Liver (tissue), 9 donors: Measurements from ENCODE around the gene TMEM51. TPM values are rescaled to one million over a fixed set of nuclear protein-coding genes. Genes with fewer than 3 reads are reported as not detected.

ENCODE experiments used
- DNase-seq: peaks from one replicate; pipeline ENCODE4 v3.0.0-alpha.2; 2017; ENCODE audit warnings: low spot score
- H3K27ac ChIP-seq, 2 donors: one replicate each; pipeline ENCODE4 v1.7.0; 2013; ENCODE audit warnings: inconsistent platforms in 2 of 2, low read length in 2 of 2, control low read depth in 1 of 2, low read depth in 1 of 2, mild to moderate bottlenecking in 1 of 2
- H3K27me3 ChIP-seq, 4 donors: one replicate each; pipeline versions ENCODE4 v1.6.1 to v1.7.0; 2013; ENCODE audit warnings: low read length in 3 of 4, inconsistent platforms in 1 of 4, mild to moderate bottlenecking in 1 of 4, moderate library complexity in 1 of 4; ENCODE audit not compliant: control insufficient read depth in 4 of 4, insufficient read depth in 4 of 4
- H3K36me3 ChIP-seq, 4 donors: one replicate each; pipeline versions ENCODE4 v1.6.1 to v1.7.0; 2013; ENCODE audit warnings: low read length in 3 of 4, mild to moderate bottlenecking in 3 of 4, low read depth in 1 of 4, moderate library complexity in 1 of 4; ENCODE audit not compliant: control insufficient read depth in 4 of 4, insufficient read depth in 3 of 4
- H3K4me1 ChIP-seq, 4 donors: one replicate each; pipeline versions ENCODE4 v1.6.1 to v1.7.0; 2013; ENCODE audit warnings: low read length in 3 of 4, mild to moderate bottlenecking in 3 of 4, moderate library complexity in 1 of 4; ENCODE audit not compliant: control insufficient read depth in 4 of 4, insufficient read depth in 4 of 4
- H3K4me3 ChIP-seq, 3 donors: one replicate each; pipeline versions ENCODE4 v1.6.1 to v1.7.0; 2013; ENCODE audit warnings: low read length in 3 of 3, control low read depth in 1 of 3, low read depth in 1 of 3, mild to moderate bottlenecking in 1 of 3
- H3K9ac ChIP-seq, 2 donors: one replicate each; pipeline ENCODE4 v1.7.0; 2013; ENCODE audit warnings: low read length in 2 of 2, mild to moderate bottlenecking in 2 of 2, moderate library complexity in 2 of 2, control low read depth in 1 of 2, low read depth in 1 of 2
- H3K9me3 ChIP-seq, 4 donors: one replicate each; pipeline versions ENCODE4 v1.6.1 to v1.7.0; 2013; ENCODE audit warnings: low read length in 3 of 4; ENCODE audit not compliant: control insufficient read depth in 4 of 4
- EGR1 ChIP-seq, 2 donors: IDR thresholded peaks; 2 replicates each; pipeline ENCODE4 v1.6.1; 2016 to 2018; ENCODE audit warnings: antibody characterized with exemption in 2 of 2, low read depth in 2 of 2
- FOXA1 ChIP-seq: IDR thresholded peaks from 2 replicates; pipeline ENCODE4 v1.6.1; 2016; ENCODE audit warnings: antibody characterized with exemption
- FOXA2 ChIP-seq: IDR thresholded peaks from 2 replicates; pipeline ENCODE4 v1.6.1; 2016; ENCODE audit warnings: antibody characterized with exemption
- GABPA ChIP-seq, 2 donors: IDR thresholded peaks in 1 of 2; conservative IDR thresholded peaks in 1 of 2; 2 replicates each; pipeline ENCODE4 v1.6.1; 2016; ENCODE audit warnings: antibody characterized with exemption in 2 of 2, mild to moderate bottlenecking in 1 of 2, moderate library complexity in 1 of 2
- HNF4A ChIP-seq, 2 donors: conservative IDR thresholded peaks; 2 replicates each; pipeline ENCODE4 v1.6.1; 2016; ENCODE audit warnings: antibody characterized with exemption in 2 of 2, mild to moderate bottlenecking in 2 of 2
- HNF4G ChIP-seq: IDR thresholded peaks from 2 replicates; pipeline ENCODE4 v1.6.1; 2016; ENCODE audit warnings: antibody characterized with exemption
- JUND ChIP-seq, 2 donors: IDR thresholded peaks; 2 replicates each; pipeline ENCODE4 v1.6.1; 2016; ENCODE audit warnings: antibody characterized with exemption in 2 of 2
- MAX ChIP-seq: IDR thresholded peaks from 2 replicates; pipeline ENCODE4 v1.6.1; 2016; ENCODE audit warnings: antibody characterized with exemption
- NR2F2 ChIP-seq: IDR thresholded peaks from 2 replicates; pipeline ENCODE4 v1.6.1; 2016; ENCODE audit warnings: antibody characterized with exemption
- RAD21 ChIP-seq, 2 donors: IDR thresholded peaks; 2 replicates each; pipeline ENCODE4 v1.6.1; 2016; ENCODE audit warnings: antibody characterized with exemption in 2 of 2, mild to moderate bottlenecking in 2 of 2
- RXRA ChIP-seq, 2 donors: IDR thresholded peaks; 2 replicates each; pipeline ENCODE4 v1.6.1; 2017 to 2018; ENCODE audit warnings: antibody characterized with exemption in 2 of 2, mild to moderate bottlenecking in 1 of 2
- SP1 ChIP-seq: IDR thresholded peaks from 2 replicates; pipeline ENCODE4 v1.6.1; 2018; ENCODE audit warnings: antibody characterized with exemption, mild to moderate bottlenecking
- TAF1 ChIP-seq: conservative IDR thresholded peaks from 2 replicates; pipeline ENCODE4 v1.6.1; 2016; ENCODE audit warnings: antibody characterized with exemption, mild to moderate bottlenecking
- YY1 ChIP-seq: IDR thresholded peaks from 2 replicates; pipeline ENCODE4 v1.6.1; 2016; ENCODE audit warnings: antibody characterized with exemption, mild to moderate bottlenecking
- ZBTB33 ChIP-seq: IDR thresholded peaks from 2 replicates; pipeline ENCODE4 v1.6.1; 2016; ENCODE audit warnings: antibody characterized with exemption
- WGBS: extraction: QIAGEN DNeasy Blood & Tissue Kit; methylation state at CpG from one replicate; pipeline ENCODE4 v1.1.7; 2013; 5-methylcytosine and 5-hydroxymethylcytosine counted together
- polyA plus RNA-seq, 2 donors: library from polyadenylated mRNA; stranded (reverse) in 1 of 2; unstranded in 1 of 2; fragments of 200-250 nt in 1 of 2; fragments of >200 nt in 1 of 2; fragmentation: Nextera tagmentation in 1 of 2; extraction: Ambion mirVana in 1 of 2; gene quantifications; one replicate each; pipeline versions ENCODE4 v1.2.1 to v1.2.3, GENCODE V29; 2013 to 2015
- total RNA-seq, 2 donors: library from RNA; depleted of rRNA; stranded (reverse); fragments of >200 nt; gene quantifications; one replicate each; pipeline ENCODE4 v1.2.3, GENCODE V29; 2014
- TF ChIP-seq, protein P1 (sequence below): fragments of 150-350 bp; IDR thresholded peaks from 2 replicates; pipeline ENCODE4 v1.5.1; 2017; ENCODE audit warnings: improper control_type of control experiment, low read depth, low read length; ENCODE audit not compliant: missing input control
- TF ChIP-seq, protein P2 (sequence below): IDR thresholded peaks from 2 replicates; pipeline ENCODE4 v1.6.1; 2016; ENCODE audit warnings: antibody characterized with exemption
- TF ChIP-seq, protein P3 (sequence below): IDR thresholded peaks from 2 replicates; pipeline ENCODE4 v1.6.1; 2016; ENCODE audit warnings: antibody characterized with exemption, mild to moderate bottlenecking
- donor health status: healthy.
- donor health status: healthy.
- donor health status: healthy.
- donor health status: healthy.
- donor health status: healthy.

TMEM51 gene
- total and polyA plus RNA-seq, 4 donors = 1.3 to 2.7 (median 1.9) TPM

DNA sequence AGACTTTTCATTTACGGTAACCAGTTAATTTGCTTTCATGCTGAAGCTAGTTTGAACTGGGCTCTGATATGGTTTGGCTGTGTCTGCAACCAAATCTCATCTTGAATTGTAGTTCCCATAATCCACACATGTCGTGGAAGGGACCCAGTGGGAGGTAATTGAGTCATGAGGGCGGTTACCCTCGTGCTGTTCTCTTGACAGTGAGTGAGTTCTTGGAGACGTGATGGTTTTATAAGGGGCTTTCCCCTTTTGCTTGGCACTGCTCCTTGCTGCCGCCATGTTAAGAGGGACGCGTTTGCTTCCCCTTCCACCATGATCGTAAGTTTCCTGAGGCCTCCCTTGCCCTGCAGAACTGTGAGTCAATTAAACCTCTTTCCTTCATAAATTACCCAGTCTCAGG, 83.2 kb downstream of the TMEM51 start:
- no peak overlapping the region for H3K4me3 ChIP-seq
- TF ChIP-seq HNF4G (no peak), EGR1 (IDR thresholded peaks at IDR 0.05; ENCODE audit: low read depth in 2 of 2) (no peak), TAF1 (no peak), SP1 (no peak), RXRA (IDR thresholded peaks at IDR 0.05) (no peak), RAD21 (IDR thresholded peaks at IDR 0.05) (no peak), NR2F2 (no peak), ZBTB33 (no peak), FOXA1 (no peak), YY1 (no peak), FOXA2 (no peak), MAX (no peak), GABPA (IDR thresholded peaks at IDR 0.05 in 1 of 2, conservative IDR thresholded peaks at IDR 0.05 in 1 of 2) (no peak), HNF4A (conservative IDR thresholded peaks at IDR 0.05) (no peak), JUND (IDR thresholded peaks at IDR 0.05) (no peak)
- TF ChIP-seq, protein P1, sequence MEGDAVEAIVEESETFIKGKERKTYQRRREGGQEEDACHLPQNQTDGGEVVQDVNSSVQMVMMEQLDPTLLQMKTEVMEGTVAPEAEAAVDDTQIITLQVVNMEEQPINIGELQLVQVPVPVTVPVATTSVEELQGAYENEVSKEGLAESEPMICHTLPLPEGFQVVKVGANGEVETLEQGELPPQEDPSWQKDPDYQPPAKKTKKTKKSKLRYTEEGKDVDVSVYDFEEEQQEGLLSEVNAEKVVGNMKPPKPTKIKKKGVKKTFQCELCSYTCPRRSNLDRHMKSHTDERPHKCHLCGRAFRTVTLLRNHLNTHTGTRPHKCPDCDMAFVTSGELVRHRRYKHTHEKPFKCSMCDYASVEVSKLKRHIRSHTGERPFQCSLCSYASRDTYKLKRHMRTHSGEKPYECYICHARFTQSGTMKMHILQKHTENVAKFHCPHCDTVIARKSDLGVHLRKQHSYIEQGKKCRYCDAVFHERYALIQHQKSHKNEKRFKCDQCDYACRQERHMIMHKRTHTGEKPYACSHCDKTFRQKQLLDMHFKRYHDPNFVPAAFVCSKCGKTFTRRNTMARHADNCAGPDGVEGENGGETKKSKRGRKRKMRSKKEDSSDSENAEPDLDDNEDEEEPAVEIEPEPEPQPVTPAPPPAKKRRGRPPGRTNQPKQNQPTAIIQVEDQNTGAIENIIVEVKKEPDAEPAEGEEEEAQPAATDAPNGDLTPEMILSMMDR = no peak
- TF ChIP-seq, protein P2, sequence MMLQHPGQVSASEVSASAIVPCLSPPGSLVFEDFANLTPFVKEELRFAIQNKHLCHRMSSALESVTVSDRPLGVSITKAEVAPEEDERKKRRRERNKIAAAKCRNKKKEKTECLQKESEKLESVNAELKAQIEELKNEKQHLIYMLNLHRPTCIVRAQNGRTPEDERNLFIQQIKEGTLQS = no peak
- TF ChIP-seq, protein P3, sequence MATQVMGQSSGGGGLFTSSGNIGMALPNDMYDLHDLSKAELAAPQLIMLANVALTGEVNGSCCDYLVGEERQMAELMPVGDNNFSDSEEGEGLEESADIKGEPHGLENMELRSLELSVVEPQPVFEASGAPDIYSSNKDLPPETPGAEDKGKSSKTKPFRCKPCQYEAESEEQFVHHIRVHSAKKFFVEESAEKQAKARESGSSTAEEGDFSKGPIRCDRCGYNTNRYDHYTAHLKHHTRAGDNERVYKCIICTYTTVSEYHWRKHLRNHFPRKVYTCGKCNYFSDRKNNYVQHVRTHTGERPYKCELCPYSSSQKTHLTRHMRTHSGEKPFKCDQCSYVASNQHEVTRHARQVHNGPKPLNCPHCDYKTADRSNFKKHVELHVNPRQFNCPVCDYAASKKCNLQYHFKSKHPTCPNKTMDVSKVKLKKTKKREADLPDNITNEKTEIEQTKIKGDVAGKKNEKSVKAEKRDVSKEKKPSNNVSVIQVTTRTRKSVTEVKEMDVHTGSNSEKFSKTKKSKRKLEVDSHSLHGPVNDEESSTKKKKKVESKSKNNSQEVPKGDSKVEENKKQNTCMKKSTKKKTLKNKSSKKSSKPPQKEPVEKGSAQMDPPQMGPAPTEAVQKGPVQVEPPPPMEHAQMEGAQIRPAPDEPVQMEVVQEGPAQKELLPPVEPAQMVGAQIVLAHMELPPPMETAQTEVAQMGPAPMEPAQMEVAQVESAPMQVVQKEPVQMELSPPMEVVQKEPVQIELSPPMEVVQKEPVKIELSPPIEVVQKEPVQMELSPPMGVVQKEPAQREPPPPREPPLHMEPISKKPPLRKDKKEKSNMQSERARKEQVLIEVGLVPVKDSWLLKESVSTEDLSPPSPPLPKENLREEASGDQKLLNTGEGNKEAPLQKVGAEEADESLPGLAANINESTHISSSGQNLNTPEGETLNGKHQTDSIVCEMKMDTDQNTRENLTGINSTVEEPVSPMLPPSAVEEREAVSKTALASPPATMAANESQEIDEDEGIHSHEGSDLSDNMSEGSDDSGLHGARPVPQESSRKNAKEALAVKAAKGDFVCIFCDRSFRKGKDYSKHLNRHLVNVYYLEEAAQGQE = no peak
- H3K9ac ChIP-seq = no peak overlapping the region
- no peak for DNase-seq
- no peaks in the 10 kb centered on the region for H3K36me3 ChIP-seq
- H3K9me3 ChIP-seq = no peaks in the 10 kb centered on the region
- H3K4me1 ChIP-seq = no peaks in the 10 kb centered on the region
- 90% methylated on average over 9 of the region's 9 CpGs for WGBS
- H3K27me3 ChIP-seq = no peaks in the 10 kb centered on the region
- no peak overlapping the region for H3K27ac ChIP-seq
